Measurements from ENCODE around the gene SENP8. TPM values are rescaled to one million over a fixed set of nuclear protein-coding genes. Genes with fewer than 3 reads are reported as not detected.

SENP8 gene
- total RNA-seq, result 1.7 and 3.2 TPM in 2 replicates

GRCh38 chr15:72118017-72118978 lies at the start of gene SENP8, which contains the start of gene MYO9A:
Gene SENP8 (plus strand): TSS chr15:72118403. CDS start chr15:72139624, 21,221 bp downstream.
Gene MYO9A (minus strand): TSS chr15:72118150. CDS start chr15:72046563, 71,587 bp downstream.

Other genes starting within 250 kb of the SENP8 start
- 32.3 and 38.6 TPM in 2 replicates for gene MYO9A, start 253 bp upstream of the SENP8 start, total RNA-seq
- gene GRAMD2A, start 79.4 kb downstream of the SENP8 start, total RNA-seq, result 1.9 and 9.0 TPM in 2 replicates
- 1,386 and 1,957 TPM in 2 replicates for gene PKM, start 112.8 kb downstream of the SENP8 start, total RNA-seq
- 20.9 and 22.9 TPM in 2 replicates for gene PARP6, start 154.2 kb downstream of the SENP8 start, total RNA-seq
- gene CELF6, start 201.8 kb downstream of the SENP8 start, total RNA-seq, result 0.21 and 0.24 TPM in 2 replicates

Data from tracheal epithelial cell (primary cell).